IMR-90 (cell line): ENCODE data around the gene SERPINI1. TPM values are rescaled to one million over a fixed set of nuclear protein-coding genes. Genes with fewer than 3 reads are reported as not detected.

Source experiments
- ATAC-seq: fragments of 200-7000 bp; cut with Tn5 transposase; 2 replicates; pipeline ENCODE4 v1.9.1; 2020; ENCODE audit warnings: low read depth, mild to moderate bottlenecking, moderate library complexity
- BruUV-seq: library from RNA; stranded (reverse); fragments of 400-500 nt; replicated peaks from 2 replicates; lab custom pipeline; 2021; lab: Mats Ljungman, UMichigan
- CTCF ChIA-PET: fragments of 300-600 bp; formaldehyde crosslinking; extraction: SDS; loops from one replicate; lab custom pipeline; 2021; ENCODE audit warnings: antibody characterized with exemption; lab: Yijun Ruan, JAX
- POLR2A ChIA-PET: fragments of 300-600 bp; sonication (Branson Sonifier 250); formaldehyde crosslinking; loops from one replicate; lab custom pipeline; 2022; ENCODE audit warnings: antibody characterized with exemption; ENCODE audit not compliant: unreplicated experiment; lab: Charles Lee
- DNase-seq: peaks from one replicate; pipeline ENCODE4 v3.0.0; 2013
- H2AFZ ChIP-seq: replicated peaks from 2 replicates; pipeline ENCODE3; 2013; ENCODE audit warnings: low read length, mild to moderate bottlenecking; ENCODE audit not compliant: poor library complexity
- H2AK5ac ChIP-seq: 2 replicates; pipeline ENCODE4 v1.6.1; 2013; ENCODE audit warnings: low read depth, low read length, inconsistent platforms
- H2AK9ac ChIP-seq: replicated peaks from 2 replicates; pipeline ENCODE3; 2013; ENCODE audit warnings: mild to moderate bottlenecking, low read depth, low read length, moderate library complexity; ENCODE audit not compliant: poor library complexity
- H2BK120ac ChIP-seq: 2 replicates; pipeline ENCODE4 v1.6.1; 2013; ENCODE audit warnings: low read depth, low read length, inconsistent platforms
- H2BK15ac ChIP-seq: 3 replicates; pipeline ENCODE4 v1.6.1; 2013; ENCODE audit warnings: low read depth, low read length, inconsistent platforms
- H2BK20ac ChIP-seq: 2 replicates; pipeline ENCODE4 v1.6.1; 2013; ENCODE audit warnings: low read depth, mild to moderate bottlenecking, inconsistent platforms, low read length, moderate library complexity
- H2BK5ac ChIP-seq: 2 replicates; pipeline ENCODE4 v1.6.1; 2013; ENCODE audit warnings: mild to moderate bottlenecking, low read depth, low read length, inconsistent platforms; ENCODE audit not compliant: poor library complexity, severe bottlenecking
- H3K14ac ChIP-seq: replicated peaks from 2 replicates; pipeline ENCODE4 v1.6.1; 2013; ENCODE audit warnings: low read depth, low read length, inconsistent platforms
- H3K18ac ChIP-seq: 2 replicates; pipeline ENCODE4 v1.6.1; 2013; ENCODE audit warnings: low read depth, low read length, control low read depth
- H3K23ac ChIP-seq: 2 replicates; pipeline ENCODE4 v1.6.1; 2013; ENCODE audit warnings: low read depth, low read length, inconsistent platforms
- H3K27ac ChIP-seq: 2 replicates; pipeline ENCODE4 v1.5.1; 2013; ENCODE audit warnings: mild to moderate bottlenecking, control low read depth, low read length; ENCODE audit not compliant: insufficient read depth
- H3K27me3 ChIP-seq: 2 replicates; pipeline ENCODE4 v1.6.1; 2013; ENCODE audit warnings: low read length; ENCODE audit not compliant: control insufficient read depth, insufficient read depth
- H3K36me3 ChIP-seq: 2 replicates; pipeline ENCODE4 v1.6.1; 2013; ENCODE audit warnings: low read length, mixed read lengths; ENCODE audit not compliant: control insufficient read depth, insufficient read depth
- H3K4ac ChIP-seq: 2 replicates; pipeline ENCODE4 v1.6.1; 2013; ENCODE audit warnings: low read depth, low read length, inconsistent platforms
- H3K4me1 ChIP-seq: 2 replicates; pipeline ENCODE4 v1.6.1; 2013; ENCODE audit warnings: low read length, mixed read lengths; ENCODE audit not compliant: control insufficient read depth, insufficient read depth
- H3K4me2 ChIP-seq: 2 replicates; pipeline ENCODE4 v1.6.1; 2013; ENCODE audit warnings: low read depth, mild to moderate bottlenecking, control low read depth, low read length, moderate library complexity
- H3K4me3 ChIP-seq: 2 replicates; pipeline ENCODE4 v1.5.1; 2013; ENCODE audit warnings: low read depth, mild to moderate bottlenecking, control low read depth, low read length, moderate library complexity; ENCODE audit not compliant: insufficient read depth
- H3K56ac ChIP-seq: 2 replicates; pipeline ENCODE4 v1.6.1; 2013; ENCODE audit warnings: low read length, inconsistent platforms; ENCODE audit not compliant: insufficient read depth; ENCODE audit errors: extremely low read depth
- H3K79me1 ChIP-seq, 2 experiments: 2 replicates each; pipeline ENCODE4 v1.6.1; 2013; ENCODE audit warnings: low read length in 2 of 2, inconsistent platforms in 1 of 2, low read depth in 1 of 2
- H3K9ac ChIP-seq: 2 replicates; pipeline ENCODE4 v1.6.1; 2013; ENCODE audit warnings: low read depth, low read length, control low read depth
- H3K9me1 ChIP-seq: 2 replicates; pipeline ENCODE4 v1.6.1; 2013; ENCODE audit warnings: low read length, inconsistent platforms; ENCODE audit not compliant: insufficient read depth
- H3K9me3 ChIP-seq: 2 replicates; pipeline ENCODE4 v1.6.1; 2013; ENCODE audit warnings: low read length; ENCODE audit not compliant: control insufficient read depth, insufficient read depth
- H4K20me1 ChIP-seq: 2 replicates; pipeline ENCODE4 v1.6.1; 2013; ENCODE audit warnings: low read length, inconsistent platforms; ENCODE audit not compliant: insufficient read depth
- H4K5ac ChIP-seq: 2 replicates; pipeline ENCODE4 v1.6.1; 2013; ENCODE audit warnings: mild to moderate bottlenecking, low read depth, low read length, control low read depth
- H4K8ac ChIP-seq, 2 experiments: 2 replicates each; pipeline ENCODE4 v1.6.1; 2013; ENCODE audit warnings: low read depth in 2 of 2, low read length in 2 of 2, control low read depth in 1 of 2, inconsistent platforms in 1 of 2
- H4K91ac ChIP-seq: 2 replicates; pipeline ENCODE4 v1.6.1; 2013; ENCODE audit warnings: low read depth, low read length, inconsistent platforms; ENCODE audit not compliant: insufficient read depth
- BHLHE40 ChIP-seq: fragments of 150-350 bp; IDR thresholded peaks from 2 replicates; pipeline ENCODE4 v1.6.1; 2016; ENCODE audit warnings: mild to moderate bottlenecking, low read depth, low read length
- CEBPB ChIP-seq: IDR thresholded peaks from 2 replicates; pipeline ENCODE4 v1.6.1; 2012; ENCODE audit warnings: low read depth, low read length, improper control_type of control experiment
- NFE2L2 ChIP-seq: fragments of 150-350 bp; IDR thresholded peaks from 2 replicates; pipeline ENCODE4 v1.6.1; 2016; ENCODE audit warnings: low read depth, mild to moderate bottlenecking, low read length
- WGBS, 2 experiments: methylation state at CpG; one replicate each; pipeline versions ENCODE4 v1.1.5 to v1.1.7; 2013; ENCODE audit warnings: missing lambda C conversion rate in 2 of 2; ENCODE audit not compliant: insufficient read length in 1 of 2; ENCODE audit errors: extremely low coverage in 2 of 2; 5-methylcytosine and 5-hydroxymethylcytosine counted together
- dilution Hi-C: fragments of 300-500 bp; cut with HindIII; formaldehyde crosslinking; loops from one replicate; pipeline ENCODE4 v1.14.3; 2018; ENCODE audit warnings: low sequenced_read_pairs; ENCODE audit not compliant: unreplicated experiment
- in situ Hi-C: fragments of 300-500 bp; cut with MboI; formaldehyde crosslinking; loops from 3 replicates; pipeline ENCODE4 v1.14.3; 2019; ENCODE audit warnings: low sequenced_read_pairs, inconsistent platforms, mixed read lengths
- intact Hi-C: fragments of 100-400 bp; cut with micrococcal nuclease; formaldehyde crosslinking; loops from 2 replicates; pipeline ENCODE4 v1.10.0; 2022
- polyA plus RNA-seq, 3 experiments: library from polyadenylated mRNA; depleted of rRNA; stranded (reverse); fragments of >200 nt; gene quantifications; 2 replicates each; pipeline ENCODE4 v1.2.3, GENCODE V29; 2012; ENCODE audit warnings: low replicate concordance in 1 of 3
- total RNA-seq: library from RNA; depleted of rRNA; stranded (reverse); fragments of >200 nt; gene quantifications from 2 replicates; pipeline ENCODE4 v1.2.3, GENCODE V29; 2012

The SERPINI1 gene
- total and polyA plus RNA-seq, 2 of the 4 experiments (the other 2 are of a cell fraction): 0.36 to 1.3 TPM

- BruUV-seq: no TSS peak
- ChIA-PET POLR2A (no interaction called here), CTCF (no interaction called here)
Measured at GRCh38 chr3:167709690-167710089, 25.8 kb upstream of the SERPINI1 start.

More at GRCh38 chr3:167709690-167710089, 25.8 kb upstream of the SERPINI1 start:
- Histone ChIP-seq H3K4me2 (no peak overlapping the region), H3K56ac (no peak overlapping the region), H3K27me3 (no peaks in the 10 kb centered on the region), H2AK9ac (no peak overlapping the region), H3K9me1 (peaks cover 4% of the 10 kb centered on the region; the same call in 1 of the 2 replicates), H3K4ac (no peak overlapping the region), H3K36me3 (peaks cover 14% of the 10 kb centered on the region), H3K79me1 (peaks cover 24 to 26% of the 10 kb centered on the region in 2 experiments), H2BK20ac (no peak overlapping the region), H2BK5ac (no peak overlapping the region), H2AK5ac (no peak overlapping the region), H3K9ac (no peak overlapping the region), H4K5ac (no peak overlapping the region), H3K23ac (no peak overlapping the region), H3K4me1 (peaks cover 3% of the 10 kb centered on the region; the same call in 1 of the 2 replicates), H2BK15ac (no peak overlapping the region), H3K14ac (no peak overlapping the region), H3K9me3 (no peaks in the 10 kb centered on the region), H3K18ac (no peak overlapping the region), H3K27ac (no peak overlapping the region), H2BK120ac (no peak overlapping the region), H4K91ac (no peak overlapping the region), H2AFZ (no peak overlapping the region), H4K8ac (no peak overlapping the region), H4K20me1 (peaks cover 4% of the 10 kb centered on the region; the same call in 1 of the 2 replicates), H3K4me3 (no peak overlapping the region)
- in situ Hi-C loops: no loop called here
- intact Hi-C loops: no loop called here
- ATAC-seq: no peak
- no peak for DNase-seq
- WGBS, 2 experiments: 40% methylated on average over 1 of the region's 4 CpGs; no CpG with 5 or more reads in 1 of the 2 experiments
- dilution Hi-C loops: no loop called here
- no peak for TF ChIP-seq NFE2L2
- TF ChIP-seq CEBPB: no peak
- TF ChIP-seq BHLHE40: no peak
